H9 (cell line): ENCODE measurements around the gene FGF10. TPM values are rescaled to one million over a fixed set of nuclear protein-coding genes. Genes with fewer than 3 reads are reported as not detected.

Experiments used
- DNase-seq: peaks from one replicate; pipeline ENCODE4 v3.0.0-alpha.2; 2017
- H2AFZ ChIP-seq: one replicate; pipeline ENCODE4 v1.6.1; 2013; ENCODE audit warnings: mild to moderate bottlenecking, low read length, control low read depth, moderate library complexity
- H2AK5ac ChIP-seq: 2 replicates; pipeline ENCODE4 v1.6.1; 2013; ENCODE audit warnings: low read length, control low read depth, mixed read lengths; ENCODE audit not compliant: insufficient read length
- H2BK120ac ChIP-seq: one replicate; pipeline ENCODE4 v1.6.1; 2013; ENCODE audit warnings: low read depth, mild to moderate bottlenecking, low read length, control low read depth, inconsistent platforms; ENCODE audit not compliant: poor library complexity, severe bottlenecking
- H2BK12ac ChIP-seq: 2 replicates; pipeline ENCODE4 v1.6.1; 2013; ENCODE audit warnings: low read length, control low read depth, mixed read lengths, low read depth; ENCODE audit not compliant: insufficient read length
- H2BK15ac ChIP-seq: 2 replicates; pipeline ENCODE4 v1.6.1; 2013; ENCODE audit warnings: low read depth, low read length, control low read depth
- H2BK20ac ChIP-seq: one replicate; pipeline ENCODE4 v1.6.1; 2013; ENCODE audit warnings: low read depth, mild to moderate bottlenecking, low read length, control low read depth, inconsistent platforms; ENCODE audit not compliant: poor library complexity, severe bottlenecking
- H2BK5ac ChIP-seq: 2 replicates; pipeline ENCODE4 v1.6.1; 2013; ENCODE audit warnings: low read length, control low read depth, mixed read lengths; ENCODE audit not compliant: insufficient read length
- H3K14ac ChIP-seq: 2 replicates; pipeline ENCODE4 v1.6.1; 2013; ENCODE audit warnings: low read length, control low read depth; ENCODE audit not compliant: insufficient read depth
- H3K18ac ChIP-seq: 2 replicates; pipeline ENCODE4 v1.6.1; 2013; ENCODE audit warnings: low read depth, mild to moderate bottlenecking, mixed read lengths, low read length, control low read depth; ENCODE audit not compliant: insufficient read length
- H3K23ac ChIP-seq: 2 replicates; pipeline ENCODE4 v1.6.1; 2013; ENCODE audit warnings: low read length, control low read depth, mixed read lengths, low read depth; ENCODE audit not compliant: insufficient read length
- H3K23me2 ChIP-seq: 2 replicates; pipeline ENCODE4 v1.6.1; 2013; ENCODE audit warnings: low read depth, mild to moderate bottlenecking, mixed read lengths, low read length, control low read depth; ENCODE audit not compliant: insufficient read length, poor library complexity, severe bottlenecking
- H3K27ac ChIP-seq: 2 replicates; pipeline ENCODE4 v1.5.1; 2013; ENCODE audit warnings: low read length, control low read depth, mixed read lengths, low read depth; ENCODE audit not compliant: insufficient read length
- H3K27me3 ChIP-seq: 2 replicates; pipeline ENCODE4 v1.6.1; 2013; ENCODE audit warnings: low read length, control low read depth, inconsistent platforms; ENCODE audit not compliant: insufficient read depth
- H3K4ac ChIP-seq: 2 replicates; pipeline ENCODE4 v1.6.1; 2013; ENCODE audit warnings: low read depth, mild to moderate bottlenecking, control low read depth, inconsistent platforms, low read length, moderate library complexity
- H3K4me1 ChIP-seq: 2 replicates; pipeline ENCODE4 v1.6.1; 2013; ENCODE audit warnings: low read length, control low read depth, inconsistent platforms; ENCODE audit not compliant: insufficient read depth
- H3K4me2 ChIP-seq: 2 replicates; pipeline ENCODE4 v1.6.1; 2013; ENCODE audit warnings: low read length, control low read depth, mixed read lengths; ENCODE audit not compliant: insufficient read length, insufficient read depth
- H3K56ac ChIP-seq: 2 replicates; pipeline ENCODE4 v1.6.1; 2013; ENCODE audit warnings: low read depth, mild to moderate bottlenecking, mixed read lengths, low read length, control low read depth; ENCODE audit not compliant: insufficient read length
- H3K79me1 ChIP-seq: 2 replicates; pipeline ENCODE4 v1.6.1; 2013; ENCODE audit warnings: low read depth, mild to moderate bottlenecking, moderate library complexity, low read length, control low read depth, inconsistent platforms; ENCODE audit not compliant: insufficient read depth, poor library complexity, severe bottlenecking
- H3K79me2 ChIP-seq: 2 replicates; pipeline ENCODE4 v1.6.1; 2013; ENCODE audit warnings: low read length, control low read depth, inconsistent platforms; ENCODE audit not compliant: insufficient read depth
- H3K9ac ChIP-seq: 2 replicates; pipeline ENCODE4 v1.6.1; 2013; ENCODE audit warnings: low read length, control low read depth, mixed read lengths; ENCODE audit not compliant: insufficient read length; ENCODE audit errors: extremely low read depth
- H3K9me3 ChIP-seq: one replicate; pipeline ENCODE4 v1.6.1; 2013; ENCODE audit warnings: low read depth, low read length, inconsistent platforms; ENCODE audit not compliant: control insufficient read depth
- H3T11ph ChIP-seq: one replicate; pipeline ENCODE4 v1.6.1; 2013; ENCODE audit warnings: mild to moderate bottlenecking, low read length, control low read depth, inconsistent platforms
- H4K20me1 ChIP-seq: one replicate; pipeline ENCODE4 v1.6.1; 2013; ENCODE audit not compliant: control insufficient read depth, insufficient read length, insufficient read depth
- H4K5ac ChIP-seq: 2 replicates; pipeline ENCODE4 v1.6.1; 2013; ENCODE audit warnings: low read depth, mild to moderate bottlenecking, mixed read lengths, low read length, control low read depth; ENCODE audit not compliant: insufficient read length
- H4K8ac ChIP-seq: replicated peaks from 2 replicates; pipeline ENCODE4 v1.6.1; 2013; ENCODE audit warnings: low read length, control low read depth, mixed read lengths, low read depth; ENCODE audit not compliant: insufficient read length
- H4K91ac ChIP-seq: 2 replicates; pipeline ENCODE4 v1.6.1; 2013; ENCODE audit warnings: low read depth, mild to moderate bottlenecking, moderate library complexity, mixed read lengths, low read length, control low read depth; ENCODE audit not compliant: insufficient read length
- H3K27ac Mint-ChIP-seq, 3 experiments: 2 replicates in 2 of 3; 3 replicates in 1 of 3; pipeline ENCODE4 v1.8.0; 2020 to 2021; ENCODE audit warnings: mixed read lengths in 3 of 3, mild to moderate bottlenecking in 1 of 3, moderate library complexity in 1 of 3
- H3K27me3 Mint-ChIP-seq: 2 replicates; pipeline ENCODE4 v1.8.0; 2021; ENCODE audit warnings: low read depth, mild to moderate bottlenecking, moderate library complexity, mixed read lengths
- H3K36me3 Mint-ChIP-seq, 3 experiments: 2 replicates in 2 of 3; 3 replicates in 1 of 3; pipeline ENCODE4 v1.8.0; 2020 to 2021; ENCODE audit warnings: low read depth in 3 of 3, mixed read lengths in 3 of 3; ENCODE audit not compliant: insufficient read depth in 1 of 3
- H3K4me1 Mint-ChIP-seq, 2 experiments: 2 replicates each; pipeline ENCODE4 v1.8.0; 2020; ENCODE audit warnings: mixed read lengths in 2 of 2
- H3K4me3 Mint-ChIP-seq, 2 experiments: 2 replicates in 1 of 2; 3 replicates in 1 of 2; pipeline ENCODE4 v1.8.0; 2020 to 2021; ENCODE audit warnings: mild to moderate bottlenecking in 2 of 2, mixed read lengths in 2 of 2, moderate library complexity in 1 of 2
- H3K9me3 Mint-ChIP-seq, 2 experiments: 2 replicates in 1 of 2; 3 replicates in 1 of 2; pipeline ENCODE4 v1.8.0; 2020; ENCODE audit warnings: mild to moderate bottlenecking in 2 of 2, mixed read lengths in 2 of 2, moderate library complexity in 1 of 2
- CTCF ChIP-seq: fragments of 200-600 bp; sonication (generic); conservative IDR thresholded peaks from 3 replicates; pipeline ENCODE4 v1.8.0; 2021; ENCODE audit warnings: antibody characterized with exemption, mild to moderate bottlenecking
- WGBS: extraction: QIAGEN DNeasy Blood & Tissue Kit; methylation state at CpG from one replicate; pipeline ENCODE4 v1.1.7; 2013; ENCODE audit warnings: missing lambda C conversion rate, low lambda C conversion rate, mixed read lengths; ENCODE audit not compliant: insufficient read length; ENCODE audit errors: extremely low coverage; 5-methylcytosine and 5-hydroxymethylcytosine counted together
- total RNA-seq: library from RNA; stranded (reverse); gene quantifications from 2 replicates; pipeline ENCODE4 v1.2.1, GENCODE V29; 2021

The FGF10 gene
- total RNA-seq, 1 experiment from 2014 or later = not detected

GRCh38 chr5:44278469-44278868 lies 110.8 kb downstream of the FGF10 start:
- no peak overlapping the region for H2BK20ac ChIP-seq
- no peak overlapping the region for H3K23ac ChIP-seq
- no peak overlapping the region for H2BK120ac ChIP-seq
- no peak overlapping the region for H4K8ac ChIP-seq
- WGBS = no CpG with 5 or more reads among the region's 3 CpGs
- H3K23me2 ChIP-seq = no peaks in the 10 kb centered on the region
- Mint-ChIP-seq H3K4me3 (no peak overlapping the region), H3K36me3 (no peaks in the 10 kb centered on the region), H3K27me3 (no peaks in the 10 kb centered on the region), H3K4me1 (no peaks in the 10 kb centered on the region), H3K9me3 (no peaks in the 10 kb centered on the region; a peak in 1 of 5 replicates), H3K27ac (no peak overlapping the region)
- no peak overlapping the region for H3K56ac ChIP-seq
- no peak overlapping the region for H3K27ac ChIP-seq
- H3K79me1 ChIP-seq = no peaks in the 10 kb centered on the region
- no peak overlapping the region for H2BK15ac ChIP-seq
- peak overlapping the region; percentile 87 for H4K5ac ChIP-seq
- no peak overlapping the region for H2BK5ac ChIP-seq
- H3K14ac ChIP-seq = no peak overlapping the region
- H4K20me1 ChIP-seq = no peaks in the 10 kb centered on the region
- no peak overlapping the region for H3K4ac ChIP-seq
- DNase-seq = no peak
- H3K79me2 ChIP-seq = no peaks in the 10 kb centered on the region
- TF ChIP-seq CTCF = no peak
- H3K9ac ChIP-seq = no peak overlapping the region
- no peak overlapping the region for H3T11ph ChIP-seq
- H3K18ac ChIP-seq = peak overlapping the region; percentile 11
- H2AK5ac ChIP-seq = no peak overlapping the region
- no peak overlapping the region for H4K91ac ChIP-seq
- no peaks in the 10 kb centered on the region for H3K4me1 ChIP-seq
- H3K4me2 ChIP-seq = no peak overlapping the region
- H2BK12ac ChIP-seq = no peak overlapping the region
- H3K27me3 ChIP-seq = no peaks in the 10 kb centered on the region
- H2AFZ ChIP-seq = no peak overlapping the region
- H3K9me3 ChIP-seq = no peaks in the 10 kb centered on the region
